ENCODE data around the gene SDHD. TPM values are rescaled to one million over a fixed set of nuclear protein-coding genes. Genes with fewer than 3 reads are reported as not detected.

The SDHD gene
- total RNA-seq, 1 experiment from 2014 or later = 79.6 TPM

DNA sequence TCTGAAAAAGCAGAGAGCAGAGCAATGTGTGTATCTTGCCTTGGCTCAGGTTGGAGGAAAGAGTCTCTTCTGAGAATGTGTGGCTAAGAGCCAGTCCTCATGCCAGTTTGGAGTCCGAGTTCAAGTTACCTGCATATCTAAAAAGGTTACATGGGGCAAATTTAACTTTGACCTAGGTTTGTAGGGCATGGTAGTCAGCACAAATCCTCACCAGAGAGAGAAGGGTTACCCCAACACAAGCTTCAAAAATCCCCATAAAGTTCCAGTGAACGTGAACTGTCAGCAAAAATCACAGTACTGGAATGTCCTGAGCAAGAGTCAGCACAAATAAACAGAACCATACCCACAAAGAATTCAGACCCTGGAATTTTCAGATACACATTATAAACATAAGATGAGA, 13.8 kb downstream of the SDHD start:
- Histone ChIP-seq H3K4me2 (ENCODE audit: insufficient read depth, insufficient read length, low read length) (no peak overlapping the region), H2AK5ac (ENCODE audit: insufficient read length, low read length) (no peak overlapping the region), H3K14ac (ENCODE audit: insufficient read depth, low read length) (no peak overlapping the region), H3K18ac (ENCODE audit: insufficient read length, low read depth, low read length) (no peak overlapping the region), H3K79me1 (ENCODE audit: insufficient read depth, low read depth, low read length, poor library complexity, severe bottlenecking) (no peaks in the 10 kb centered on the region), H2BK12ac (ENCODE audit: insufficient read length, low read depth, low read length) (no peak overlapping the region), H2BK15ac (ENCODE audit: low read depth, low read length) (no peak overlapping the region), H4K8ac (replicated peaks; ENCODE audit: insufficient read length, low read depth, low read length) (no peak overlapping the region), H3K79me2 (ENCODE audit: insufficient read depth, low read length) (no peaks in the 10 kb centered on the region), H3K9ac (ENCODE audit: extremely low read depth, insufficient read length, low read length) (no peak overlapping the region), H3K4me1 (ENCODE audit: insufficient read depth, low read length) (no peaks in the 10 kb centered on the region), H3K23me2 (ENCODE audit: insufficient read length, low read depth, low read length, poor library complexity, severe bottlenecking) (no peaks in the 10 kb centered on the region), H2BK120ac (ENCODE audit: low read depth, low read length, poor library complexity, severe bottlenecking) (no peak overlapping the region), H4K20me1 (ENCODE audit: control insufficient read depth, insufficient read depth, insufficient read length) (no peaks in the 10 kb centered on the region), H3K27ac (ENCODE audit: insufficient read length, low read depth, low read length) (no peak overlapping the region), H3K4ac (ENCODE audit: low read depth, low read length) (no peak overlapping the region), H2AFZ (ENCODE audit: low read length) (no peak overlapping the region), H3K27me3 (ENCODE audit: insufficient read depth, low read length) (no peaks in the 10 kb centered on the region), H3K9me3 (ENCODE audit: control insufficient read depth, low read depth, low read length) (no peaks in the 10 kb centered on the region), H3K56ac (ENCODE audit: insufficient read length, low read depth, low read length) (no peak overlapping the region), H2BK20ac (ENCODE audit: low read depth, low read length, poor library complexity, severe bottlenecking) (no peak overlapping the region), H4K5ac (ENCODE audit: insufficient read length, low read depth, low read length) (no peak overlapping the region), H2BK5ac (ENCODE audit: insufficient read length, low read length) (no peak overlapping the region), H4K91ac (ENCODE audit: insufficient read length, low read depth, low read length) (no peak overlapping the region), H3T11ph (ENCODE audit: low read length) (no peak overlapping the region), H3K23ac (ENCODE audit: insufficient read length, low read depth, low read length) (no peak overlapping the region)
- Mint-ChIP-seq H3K27ac (no peak overlapping the region), H3K9me3 (no peaks in the 10 kb centered on the region), H3K4me3 (no peak overlapping the region), H3K27me3 (ENCODE audit: low read depth) (no peaks in the 10 kb centered on the region), H3K36me3 (ENCODE audit: insufficient read depth in 1 of 3, low read depth in 3 of 3) (peaks cover 0 to 5% (median 4%) of the 10 kb centered on the region in 3 experiments; a peak in 3 of 7 replicates), H3K4me1 (no peaks in the 10 kb centered on the region)
- no peak for DNase-seq
- TF ChIP-seq, protein P1, sequence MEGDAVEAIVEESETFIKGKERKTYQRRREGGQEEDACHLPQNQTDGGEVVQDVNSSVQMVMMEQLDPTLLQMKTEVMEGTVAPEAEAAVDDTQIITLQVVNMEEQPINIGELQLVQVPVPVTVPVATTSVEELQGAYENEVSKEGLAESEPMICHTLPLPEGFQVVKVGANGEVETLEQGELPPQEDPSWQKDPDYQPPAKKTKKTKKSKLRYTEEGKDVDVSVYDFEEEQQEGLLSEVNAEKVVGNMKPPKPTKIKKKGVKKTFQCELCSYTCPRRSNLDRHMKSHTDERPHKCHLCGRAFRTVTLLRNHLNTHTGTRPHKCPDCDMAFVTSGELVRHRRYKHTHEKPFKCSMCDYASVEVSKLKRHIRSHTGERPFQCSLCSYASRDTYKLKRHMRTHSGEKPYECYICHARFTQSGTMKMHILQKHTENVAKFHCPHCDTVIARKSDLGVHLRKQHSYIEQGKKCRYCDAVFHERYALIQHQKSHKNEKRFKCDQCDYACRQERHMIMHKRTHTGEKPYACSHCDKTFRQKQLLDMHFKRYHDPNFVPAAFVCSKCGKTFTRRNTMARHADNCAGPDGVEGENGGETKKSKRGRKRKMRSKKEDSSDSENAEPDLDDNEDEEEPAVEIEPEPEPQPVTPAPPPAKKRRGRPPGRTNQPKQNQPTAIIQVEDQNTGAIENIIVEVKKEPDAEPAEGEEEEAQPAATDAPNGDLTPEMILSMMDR (conservative IDR thresholded peaks at IDR 0.05) = no peak
- no CpG with 5 or more reads among the region's 2 CpGs for WGBS (ENCODE audit: extremely low coverage, insufficient read length, low lambda C conversion rate)
